ENCODE data around the gene TTC22. TPM values are rescaled to one million over a fixed set of nuclear protein-coding genes. Genes with fewer than 3 reads are reported as not detected.

TTC22 gene
- total RNA-seq, 2 experiments from 2014 or later, result 4.4 to 4.5 TPM

- H3K9me3 Mint-ChIP-seq, result no peaks in the 10 kb centered on the region
- no peak for DNase-seq
- H3K27me3 Mint-ChIP-seq, result no peaks in the 10 kb centered on the region
- H3K4me1 Mint-ChIP-seq (ENCODE audit: low read depth), result peaks cover 27% of the 10 kb centered on the region
- H3K27me3 ChIP-seq (ENCODE audit: control insufficient read depth in 1 of 2, insufficient read depth in 2 of 2, low read length in 2 of 2), result no peaks in the 10 kb centered on the region
- ChIA-PET POLR2A (no interaction called here), CTCF (no interaction called here)
- H3K27ac ChIP-seq (ENCODE audit: low read depth in 1 of 2, low read length in 2 of 2), result no peak overlapping the region
- peak overlapping the region; percentile 12 for H3K27ac Mint-ChIP-seq
- peaks cover 4 to 10% of the 10 kb centered on the region in 2 experiments for H3K9me3 ChIP-seq (ENCODE audit: control insufficient read depth in 1 of 2, insufficient read depth in 1 of 2, low read length in 2 of 2)
- H3K4me3 ChIP-seq (ENCODE audit: low read length), result no peak overlapping the region
- no peak for TF ChIP-seq CTCF (IDR thresholded peaks at IDR 0.05)
- H3K4me1 ChIP-seq (ENCODE audit: insufficient read depth, low read length), result peaks cover 21% of the 10 kb centered on the region
- ATAC-seq (ENCODE audit: poor library complexity), result no peak
- intact Hi-C loops (cut with DNase I, micrococcal nuclease), result no loop called here
- no peak overlapping the region for H3K4me3 Mint-ChIP-seq
- H3K36me3 ChIP-seq (ENCODE audit: insufficient read depth, low read length), result peaks cover 39% of the 10 kb centered on the region
- H3K36me3 Mint-ChIP-seq (ENCODE audit: low read depth), result peaks cover 64% of the 10 kb centered on the region
Measured at GRCh38 chr1:54794451-54795355, 6.4 kb downstream of the TTC22 start.

DNA sequence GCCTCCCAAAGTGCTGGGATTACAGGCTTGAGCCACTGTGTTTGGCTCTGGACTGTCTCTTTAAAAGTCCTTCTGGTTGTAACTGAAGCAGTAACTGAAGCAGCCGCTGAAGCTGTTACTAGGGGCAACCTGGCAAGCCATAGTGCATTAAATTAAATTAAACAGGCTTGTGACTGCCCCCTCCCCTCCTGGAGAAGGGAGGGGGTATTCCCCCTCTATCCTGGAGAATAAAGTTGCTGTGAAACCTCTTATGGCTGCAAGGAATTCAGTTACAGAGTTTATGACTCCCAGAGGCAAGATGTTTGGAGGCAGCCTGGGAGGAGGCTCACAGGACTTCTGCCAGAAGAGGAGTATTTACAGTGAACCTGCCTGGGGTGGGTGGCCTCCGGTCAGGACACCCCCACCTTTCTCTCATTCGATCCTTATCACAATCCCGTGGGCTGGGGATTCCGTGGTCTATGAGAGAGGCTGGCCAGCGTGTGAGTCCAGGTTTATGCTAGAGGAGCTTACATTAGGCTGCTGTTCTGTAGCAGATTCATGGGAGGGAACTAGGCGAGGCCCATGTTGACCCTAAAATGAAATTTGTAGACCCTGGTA is 8.3 kb downstream of the TTC22 start:
- CTCF ChIA-PET, result interaction anchor here (2.7 kb wide), 1 partner anchor 8 kb away, joined by 16 read pairs; the partner anchor contains the start of gene TTC22
- Mint-ChIP-seq H3K27me3 (no peaks in the 10 kb centered on the region), H3K27ac (no peak overlapping the region), H3K9me3 (no peaks in the 10 kb centered on the region), H3K4me1 (ENCODE audit: low read depth) (peaks cover 12% of the 10 kb centered on the region), H3K36me3 (ENCODE audit: low read depth) (peaks cover 75% of the 10 kb centered on the region), H3K4me3 (no peak overlapping the region)
- H3K4me1 ChIP-seq (ENCODE audit: insufficient read depth, low read length), result peaks cover 2% of the 10 kb centered on the region
- H3K27me3 ChIP-seq (ENCODE audit: control insufficient read depth in 1 of 2, insufficient read depth in 2 of 2, low read length in 2 of 2), result no peaks in the 10 kb centered on the region
- H3K27ac ChIP-seq (ENCODE audit: low read depth in 1 of 2, low read length in 2 of 2), result no peak overlapping the region
- POLR2A ChIA-PET, result interaction anchor here (2.1 kb wide), 1 partner anchor 8 kb away, joined by 6 read pairs; the partner anchor contains the start of gene TTC22
- no peak for DNase-seq
- no peak for TF ChIP-seq CTCF (IDR thresholded peaks at IDR 0.05)
- intact Hi-C loops (cut with DNase I, micrococcal nuclease), result no loop called here
- peaks cover 4 to 10% of the 10 kb centered on the region in 2 experiments for H3K9me3 ChIP-seq (ENCODE audit: control insufficient read depth in 1 of 2, insufficient read depth in 1 of 2, low read length in 2 of 2)
- H3K36me3 ChIP-seq (ENCODE audit: insufficient read depth, low read length), result peaks cover 39% of the 10 kb centered on the region
- no peak for ATAC-seq (ENCODE audit: poor library complexity)
- H3K4me3 ChIP-seq (ENCODE audit: low read length), result no peak overlapping the region

DNA sequence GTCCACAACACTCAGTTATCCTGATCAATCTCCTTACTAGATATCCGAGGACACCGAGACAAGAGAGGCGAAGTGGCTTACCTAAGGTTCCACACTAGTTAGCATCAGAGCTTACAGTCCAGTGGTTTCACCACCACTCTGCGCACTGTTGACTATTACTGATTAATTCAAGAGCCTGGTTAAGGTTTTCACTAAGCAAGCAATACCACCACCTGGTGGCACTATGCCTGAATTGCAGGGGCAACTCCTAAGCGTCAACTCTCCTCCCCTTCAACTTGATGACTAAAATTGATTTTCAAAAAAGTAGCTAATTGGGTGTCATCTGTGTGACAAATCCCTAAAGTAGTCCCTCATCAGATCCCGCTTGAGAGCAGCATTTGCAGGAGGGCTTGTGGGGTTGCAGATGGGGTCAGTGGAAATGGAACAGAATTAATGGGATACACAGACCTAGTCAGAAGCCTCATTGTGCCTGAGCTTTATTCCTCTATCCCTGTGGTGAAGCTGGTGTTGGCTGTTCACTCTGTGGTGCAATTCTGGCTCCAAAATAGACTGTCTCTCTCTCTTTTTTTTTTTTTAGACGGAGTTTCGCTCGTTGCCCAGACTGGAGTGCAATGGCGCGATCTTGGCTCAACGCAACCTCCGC is 9.1 kb downstream of the TTC22 start:
- DNase-seq, result peak in 6 of 14 experiments; percentile 14 to 46 (median 32)
- no peaks in the 10 kb centered on the region for H3K4me1 ChIP-seq (ENCODE audit: insufficient read depth, low read length)
- H3K27ac ChIP-seq (ENCODE audit: low read depth in 1 of 2, low read length in 2 of 2), result no peak overlapping the region
- peaks cover 4 to 10% of the 10 kb centered on the region in 2 experiments for H3K9me3 ChIP-seq (ENCODE audit: control insufficient read depth in 1 of 2, insufficient read depth in 1 of 2, low read length in 2 of 2)
- ChIA-PET CTCF (interaction anchor here (2.7 kb wide), 1 partner anchor 9 kb away, joined by 16 read pairs; the partner anchor contains the start of gene TTC22), POLR2A (interaction anchor here (2.1 kb wide), 1 partner anchor 9 kb away, joined by 6 read pairs; the partner anchor contains the start of gene TTC22)
- Mint-ChIP-seq H3K4me3 (no peak overlapping the region), H3K36me3 (ENCODE audit: low read depth) (peaks cover 79% of the 10 kb centered on the region), H3K4me1 (ENCODE audit: low read depth) (peaks cover 8% of the 10 kb centered on the region), H3K27ac (no peak overlapping the region), H3K9me3 (no peaks in the 10 kb centered on the region), H3K27me3 (no peaks in the 10 kb centered on the region)
- H3K36me3 ChIP-seq (ENCODE audit: insufficient read depth, low read length), result peaks cover 41% of the 10 kb centered on the region
- intact Hi-C loops (cut with DNase I, micrococcal nuclease), result no loop called here
- peak; percentile 33 for TF ChIP-seq CTCF (IDR thresholded peaks at IDR 0.05)
- ATAC-seq (ENCODE audit: poor library complexity), result no peak
- no peaks in the 10 kb centered on the region for H3K27me3 ChIP-seq (ENCODE audit: control insufficient read depth in 1 of 2, insufficient read depth in 2 of 2, low read length in 2 of 2)
- no peak overlapping the region for H3K4me3 ChIP-seq (ENCODE audit: low read length)

Data from CD4-positive, alpha-beta T cell (primary cell).